Ramos (cell line): ENCODE data around the gene AVPR2.

Experiments
- in situ Hi-C: fragments of 300-500 bp; cut with MboI; formaldehyde crosslinking; loops from one replicate; pipeline ENCODE4 v1.14.3; 2022; ENCODE audit warnings: low sequenced_read_pairs; ENCODE audit not compliant: unreplicated experiment

The AVPR2 gene

GRCh38 chrX:153870791-153871360 lies 33.6 kb upstream of the AVPR2 start:
- in situ Hi-C loops, result no loop called here

- in situ Hi-C loops, result no loop called here
These were observed 33.0 kb upstream of the AVPR2 start for GRCh38 chrX:153871451-153871850.

- in situ Hi-C loops, result no loop called here
These were observed 32.3 kb upstream of the AVPR2 start for GRCh38 chrX:153871946-153872878.

GRCh38 chrX:153873282-153874084 lies 31.0 kb upstream of the AVPR2 start:
- in situ Hi-C loops, result no loop called here

GRCh38 chrX:153874085-153874365 lies 30.4 kb upstream of the AVPR2 start:
- in situ Hi-C loops, result no loop called here

- in situ Hi-C loops, result no loop called here
These were observed 29.9 kb upstream of the AVPR2 start for GRCh38 chrX:153874366-153875125.

GRCh38 chrX:153875391-153876111 lies 28.9 kb upstream of the AVPR2 start:
- in situ Hi-C loops, result no loop called here

GRCh38 chrX:153876112-153876491 lies 28.4 kb upstream of the AVPR2 start:
- in situ Hi-C loops, result no loop called here

- in situ Hi-C loops, result no loop called here
These were observed 26.8 kb upstream of the AVPR2 start for GRCh38 chrX:153877571-153878261.

GRCh38 chrX:153878345-153878744 lies 26.1 kb upstream of the AVPR2 start:
- in situ Hi-C loops, result no loop called here

- in situ Hi-C loops, result no loop called here
These were observed 25.4 kb upstream of the AVPR2 start for GRCh38 chrX:153878969-153879653.

- in situ Hi-C loops, result no loop called here
These were observed 24.6 kb upstream of the AVPR2 start for GRCh38 chrX:153879741-153880439.

GRCh38 chrX:153880440-153880815 lies 24.0 kb upstream of the AVPR2 start:
- in situ Hi-C loops, result no loop called here

- in situ Hi-C loops, result no loop called here
These were observed 23.2 kb upstream of the AVPR2 start for GRCh38 chrX:153881281-153881680.

GRCh38 chrX:153882086-153882498 lies 22.4 kb upstream of the AVPR2 start:
- in situ Hi-C loops, result no loop called here

- in situ Hi-C loops, result no loop called here
These were observed 21.9 kb upstream of the AVPR2 start for GRCh38 chrX:153882557-153882956.

- in situ Hi-C loops, result no loop called here
These were observed 21.2 kb upstream of the AVPR2 start for GRCh38 chrX:153883163-153883843.

- in situ Hi-C loops, result no loop called here
These were observed 20.3 kb upstream of the AVPR2 start for GRCh38 chrX:153884136-153884535.
